ENCODE data around the gene TMEM255B. TPM values are rescaled to one million over a fixed set of nuclear protein-coding genes. Genes with fewer than 3 reads are reported as not detected.

The TMEM255B gene
- polyA plus RNA-seq, 1 donor (not counting 4 experiments of a cell fraction or from before 2014, with no cell fraction given) = 7.6 TPM

DNA sequence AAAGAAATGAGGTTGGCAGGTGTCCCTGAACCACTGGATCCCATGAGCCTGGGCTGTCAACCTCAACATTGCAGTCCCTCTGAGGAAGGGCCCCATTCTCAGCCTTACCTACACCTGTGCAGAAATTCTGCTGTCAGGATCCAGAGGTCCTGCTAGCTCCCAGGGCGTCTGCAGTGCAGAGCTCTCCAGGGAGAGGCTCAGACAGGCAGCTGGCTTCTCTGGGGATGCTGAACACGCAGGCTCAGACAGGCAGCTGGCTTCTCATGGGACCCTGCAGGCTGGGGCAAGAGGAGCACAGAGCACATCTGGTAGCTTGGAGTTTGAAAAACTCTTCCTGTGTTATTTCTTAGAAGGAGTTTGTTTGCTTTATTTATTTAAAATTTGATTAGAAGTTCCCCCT is 50.9 kb downstream of the TMEM255B start:
- DNase-seq (ENCODE audit: low read depth, low spot score) = no peak
- Histone ChIP-seq H3K79me2 (ENCODE audit: control insufficient read depth, insufficient read depth, low read length) (no peaks in the 10 kb centered on the region), H3K27me3 (ENCODE audit: control insufficient read depth, extremely low read depth, insufficient read depth, low read length) (no peaks in the 10 kb centered on the region), H3K27ac (ENCODE audit: control insufficient read depth, insufficient read depth, low read length) (no peak overlapping the region), H4K20me1 (ENCODE audit: control insufficient read depth, extremely low read depth, insufficient read depth, low read length) (no peaks in the 10 kb centered on the region), H3K9me3 (ENCODE audit: control insufficient read depth, low read depth, low read length) (peaks cover 3% of the 10 kb centered on the region), H2AFZ (ENCODE audit: control insufficient read depth, low read length) (no peak overlapping the region), H3K4me3 (ENCODE audit: control insufficient read depth in 2 of 3, extremely low read depth in 1 of 3, insufficient read depth in 2 of 3, low read depth in 1 of 3, low read length in 3 of 3) (no peak overlapping the region), H3K9me1 (ENCODE audit: control insufficient read depth, extremely low read depth, insufficient read depth, low read length) (no peaks in the 10 kb centered on the region), H3K9ac (ENCODE audit: control insufficient read depth, extremely low read depth, insufficient read depth, low read length) (no peak overlapping the region), H3K4me2 (ENCODE audit: control insufficient read depth, extremely low read depth, insufficient read depth, low read depth, low read length) (no peak overlapping the region), H3K4me1 (ENCODE audit: control insufficient read depth, extremely low read depth, insufficient read depth, low read length) (no peaks in the 10 kb centered on the region), H3K36me3 (ENCODE audit: control insufficient read depth in 2 of 2, extremely low read depth in 1 of 2, insufficient read depth in 2 of 2, low read length in 2 of 2) (no peaks in the 10 kb centered on the region)
- dilution Hi-C loops (cut with MboI; ENCODE audit: extremely low pct_ligation_motif_present, low sequenced_read_pairs) = no loop called here
- no peak for FAIRE-seq
- TF ChIP-seq, protein P1, sequence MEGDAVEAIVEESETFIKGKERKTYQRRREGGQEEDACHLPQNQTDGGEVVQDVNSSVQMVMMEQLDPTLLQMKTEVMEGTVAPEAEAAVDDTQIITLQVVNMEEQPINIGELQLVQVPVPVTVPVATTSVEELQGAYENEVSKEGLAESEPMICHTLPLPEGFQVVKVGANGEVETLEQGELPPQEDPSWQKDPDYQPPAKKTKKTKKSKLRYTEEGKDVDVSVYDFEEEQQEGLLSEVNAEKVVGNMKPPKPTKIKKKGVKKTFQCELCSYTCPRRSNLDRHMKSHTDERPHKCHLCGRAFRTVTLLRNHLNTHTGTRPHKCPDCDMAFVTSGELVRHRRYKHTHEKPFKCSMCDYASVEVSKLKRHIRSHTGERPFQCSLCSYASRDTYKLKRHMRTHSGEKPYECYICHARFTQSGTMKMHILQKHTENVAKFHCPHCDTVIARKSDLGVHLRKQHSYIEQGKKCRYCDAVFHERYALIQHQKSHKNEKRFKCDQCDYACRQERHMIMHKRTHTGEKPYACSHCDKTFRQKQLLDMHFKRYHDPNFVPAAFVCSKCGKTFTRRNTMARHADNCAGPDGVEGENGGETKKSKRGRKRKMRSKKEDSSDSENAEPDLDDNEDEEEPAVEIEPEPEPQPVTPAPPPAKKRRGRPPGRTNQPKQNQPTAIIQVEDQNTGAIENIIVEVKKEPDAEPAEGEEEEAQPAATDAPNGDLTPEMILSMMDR (optimal IDR thresholded peaks at IDR 0.05 in 1 of 3, IDR thresholded peaks at IDR 0.05 in 1 of 3, conservative IDR thresholded peaks at IDR 0.05 in 1 of 3; ENCODE audit: extremely low read depth in 1 of 3, insufficient read depth in 2 of 3, low read length in 3 of 3) = no peak
- TF ChIP-seq EZH2 (IDR thresholded peaks at IDR 0.05; ENCODE audit: low read length) = no peak

DNA sequence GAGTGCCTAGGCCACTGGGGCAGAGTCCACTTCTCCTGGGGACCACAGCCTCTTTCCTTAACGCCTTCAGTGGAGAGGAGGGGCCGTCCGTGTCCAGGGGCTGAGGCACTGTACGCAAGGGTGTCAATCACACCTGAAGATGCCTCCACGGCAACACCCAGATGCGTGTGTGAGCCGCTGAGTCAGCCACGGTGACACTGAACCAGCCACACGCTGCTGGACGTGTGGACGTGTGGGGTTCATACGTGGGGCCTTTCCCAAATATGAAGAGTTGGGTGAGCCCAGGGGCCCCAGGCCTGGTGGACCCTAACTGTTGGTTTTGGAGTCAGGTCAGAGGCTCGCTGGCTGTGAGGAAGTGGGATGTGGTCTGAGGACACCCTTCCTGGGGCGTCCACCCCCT is 51.6 kb downstream of the TMEM255B start:
- TF ChIP-seq, protein P1 (optimal IDR thresholded peaks at IDR 0.05 in 1 of 3, IDR thresholded peaks at IDR 0.05 in 1 of 3, conservative IDR thresholded peaks at IDR 0.05 in 1 of 3; ENCODE audit: extremely low read depth in 1 of 3, insufficient read depth in 2 of 3, low read length in 3 of 3) = no peak
- no peak for TF ChIP-seq EZH2 (IDR thresholded peaks at IDR 0.05; ENCODE audit: low read length)
- H3K36me3 ChIP-seq (ENCODE audit: control insufficient read depth in 2 of 2, extremely low read depth in 1 of 2, insufficient read depth in 2 of 2, low read length in 2 of 2) = no peaks in the 10 kb centered on the region
- H3K4me2 ChIP-seq (ENCODE audit: control insufficient read depth, extremely low read depth, insufficient read depth, low read depth, low read length) = no peak overlapping the region
- H3K9me1 ChIP-seq (ENCODE audit: control insufficient read depth, extremely low read depth, insufficient read depth, low read length) = no peaks in the 10 kb centered on the region
- peaks cover 3% of the 10 kb centered on the region for H3K9me3 ChIP-seq (ENCODE audit: control insufficient read depth, low read depth, low read length)
- H3K4me3 ChIP-seq (ENCODE audit: control insufficient read depth in 2 of 3, extremely low read depth in 1 of 3, insufficient read depth in 2 of 3, low read depth in 1 of 3, low read length in 3 of 3) = no peak overlapping the region
- dilution Hi-C loops (cut with MboI; ENCODE audit: extremely low pct_ligation_motif_present, low sequenced_read_pairs) = no loop called here
- FAIRE-seq = no peak
- H2AFZ ChIP-seq (ENCODE audit: control insufficient read depth, low read length) = no peak overlapping the region
- H3K27me3 ChIP-seq (ENCODE audit: control insufficient read depth, extremely low read depth, insufficient read depth, low read length) = no peaks in the 10 kb centered on the region
- no peaks in the 10 kb centered on the region for H3K4me1 ChIP-seq (ENCODE audit: control insufficient read depth, extremely low read depth, insufficient read depth, low read length)
- no peak overlapping the region for H3K27ac ChIP-seq (ENCODE audit: control insufficient read depth, insufficient read depth, low read length)
- no peaks in the 10 kb centered on the region for H4K20me1 ChIP-seq (ENCODE audit: control insufficient read depth, extremely low read depth, insufficient read depth, low read length)
- no peak for DNase-seq (ENCODE audit: low read depth, low spot score)
- no peaks in the 10 kb centered on the region for H3K79me2 ChIP-seq (ENCODE audit: control insufficient read depth, insufficient read depth, low read length)
- H3K9ac ChIP-seq (ENCODE audit: control insufficient read depth, extremely low read depth, insufficient read depth, low read length) = no peak overlapping the region
